ENCODE data around the gene SMOC1.

- no peak for TF ChIP-seq CTCF (IDR thresholded peaks at IDR 0.05)
- TF ChIP-seq POLR2A (IDR thresholded peaks at IDR 0.05): no peak
These were observed 93.5 kb downstream of the SMOC1 start for GRCh38 chr14:69972755-69973154.
